GM10248 (cell line): ENCODE results near the gene CTRB1.

Experiments used
- CTCF ChIA-PET: fragments of 300-600 bp; sonication (Branson Sonifier 250); formaldehyde crosslinking; extraction: SDS; loops from one replicate; lab custom pipeline; 2021; ENCODE audit warnings: antibody characterized with exemption; lab: Yijun Ruan, JAX
- POLR2A ChIA-PET: fragments of 350-650 bp; sonication (Branson Sonifier 250); formaldehyde crosslinking; extraction: SDS; loops from one replicate; lab custom pipeline; 2020; ENCODE audit warnings: antibody characterized with exemption; lab: Yijun Ruan, JAX
- DNase-seq: peaks from one replicate; pipeline ENCODE4 v3.0.0; 2012; ENCODE audit errors: extremely low spot score
- TF ChIP-seq, protein P1 (sequence below): IDR thresholded peaks from 2 replicates; pipeline ENCODE4 v1.5.1; 2012; ENCODE audit warnings: mild to moderate bottlenecking, low read depth; ENCODE audit errors: extremely low read depth, missing control alignments, control extremely low read depth

CTRB1 gene

DNA sequence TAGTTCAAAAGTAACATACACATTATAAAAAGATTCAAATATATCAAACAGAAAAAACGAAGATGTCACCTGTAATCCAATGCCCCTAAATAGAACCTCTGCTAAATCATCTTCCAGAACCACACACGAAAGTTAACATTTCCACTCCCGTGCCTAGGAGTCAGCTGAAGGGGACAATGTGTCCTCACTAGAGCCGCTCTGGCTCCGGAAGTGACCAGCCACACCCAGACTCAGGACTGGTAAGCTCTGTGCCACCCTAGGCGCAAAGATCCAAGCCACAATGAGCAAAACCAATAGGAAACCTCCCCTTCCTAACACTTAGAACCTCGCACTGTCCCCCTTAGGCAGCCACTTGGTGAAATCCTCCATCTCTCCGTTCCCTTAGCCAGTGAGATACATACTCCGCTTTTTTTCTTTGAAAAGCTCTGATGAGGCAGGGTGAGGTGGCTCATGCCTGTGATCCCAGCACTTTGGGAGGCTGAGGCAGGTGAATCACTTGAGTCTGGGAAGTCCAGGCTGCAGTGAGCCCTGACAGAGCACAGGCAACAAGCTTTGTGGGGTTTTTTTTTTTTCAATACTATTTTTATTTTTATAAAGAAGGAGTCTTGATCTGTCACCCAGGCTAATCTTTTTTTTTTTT, 11.8 kb downstream of the CTRB1 start:
- TF ChIP-seq, protein P1, sequence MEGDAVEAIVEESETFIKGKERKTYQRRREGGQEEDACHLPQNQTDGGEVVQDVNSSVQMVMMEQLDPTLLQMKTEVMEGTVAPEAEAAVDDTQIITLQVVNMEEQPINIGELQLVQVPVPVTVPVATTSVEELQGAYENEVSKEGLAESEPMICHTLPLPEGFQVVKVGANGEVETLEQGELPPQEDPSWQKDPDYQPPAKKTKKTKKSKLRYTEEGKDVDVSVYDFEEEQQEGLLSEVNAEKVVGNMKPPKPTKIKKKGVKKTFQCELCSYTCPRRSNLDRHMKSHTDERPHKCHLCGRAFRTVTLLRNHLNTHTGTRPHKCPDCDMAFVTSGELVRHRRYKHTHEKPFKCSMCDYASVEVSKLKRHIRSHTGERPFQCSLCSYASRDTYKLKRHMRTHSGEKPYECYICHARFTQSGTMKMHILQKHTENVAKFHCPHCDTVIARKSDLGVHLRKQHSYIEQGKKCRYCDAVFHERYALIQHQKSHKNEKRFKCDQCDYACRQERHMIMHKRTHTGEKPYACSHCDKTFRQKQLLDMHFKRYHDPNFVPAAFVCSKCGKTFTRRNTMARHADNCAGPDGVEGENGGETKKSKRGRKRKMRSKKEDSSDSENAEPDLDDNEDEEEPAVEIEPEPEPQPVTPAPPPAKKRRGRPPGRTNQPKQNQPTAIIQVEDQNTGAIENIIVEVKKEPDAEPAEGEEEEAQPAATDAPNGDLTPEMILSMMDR, result no peak
- CTCF ChIA-PET, result interaction anchor here (1.2 to 1.7 kb wide), 2 partner anchors 31 to 162 kb away, joined by 3 to 6 read pairs; no protein-coding TSS in a partner anchor
- POLR2A ChIA-PET, result no interaction called here
- DNase-seq, result no peak

DNA sequence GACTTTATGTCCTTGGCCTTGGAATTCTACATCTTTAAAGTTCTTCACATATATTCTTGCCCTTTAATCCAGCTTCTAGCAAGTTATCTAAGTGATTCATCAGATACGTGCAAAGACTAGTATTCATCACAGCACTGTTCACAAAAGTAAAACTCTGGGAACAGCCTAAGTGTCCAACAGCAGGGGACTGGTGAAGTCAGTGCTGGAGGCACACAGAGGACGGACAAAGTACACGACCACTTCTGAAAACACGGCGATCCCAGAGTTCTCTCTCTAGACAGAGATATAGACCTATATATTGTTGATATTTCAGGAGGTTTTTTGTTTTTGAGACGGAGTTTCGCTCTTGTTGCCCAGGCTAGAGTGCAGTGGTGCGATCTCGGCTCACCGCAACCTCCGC, 12.8 kb downstream of the CTRB1 start:
- CTCF ChIA-PET, result interaction anchor here (1.7 to 4.2 kb wide), 2 partner anchors 32 to 155 kb away, joined by 6 to 61 read pairs; no protein-coding TSS in a partner anchor
- TF ChIP-seq, protein P1, result no peak
- no peak for DNase-seq
- POLR2A ChIA-PET, result no interaction called here

DNA sequence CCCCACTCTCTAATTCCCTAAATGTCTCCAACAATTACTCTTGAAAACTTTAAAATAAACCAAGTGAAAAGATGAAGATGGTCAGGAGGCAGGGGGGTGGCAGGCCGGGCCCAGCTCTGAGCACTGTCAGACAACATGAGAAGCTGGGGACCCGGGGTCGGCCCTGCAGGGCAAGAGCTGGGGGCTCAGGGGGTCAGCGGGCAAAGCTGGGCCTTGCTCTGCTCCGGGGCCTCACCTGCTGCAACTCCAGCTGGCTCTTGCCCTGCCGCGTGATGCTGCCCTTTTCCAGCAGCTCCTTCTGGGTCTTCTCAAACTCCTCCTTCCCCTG, 14.8 kb downstream of the CTRB1 start:
- TF ChIP-seq, protein P1, result no peak

DNA sequence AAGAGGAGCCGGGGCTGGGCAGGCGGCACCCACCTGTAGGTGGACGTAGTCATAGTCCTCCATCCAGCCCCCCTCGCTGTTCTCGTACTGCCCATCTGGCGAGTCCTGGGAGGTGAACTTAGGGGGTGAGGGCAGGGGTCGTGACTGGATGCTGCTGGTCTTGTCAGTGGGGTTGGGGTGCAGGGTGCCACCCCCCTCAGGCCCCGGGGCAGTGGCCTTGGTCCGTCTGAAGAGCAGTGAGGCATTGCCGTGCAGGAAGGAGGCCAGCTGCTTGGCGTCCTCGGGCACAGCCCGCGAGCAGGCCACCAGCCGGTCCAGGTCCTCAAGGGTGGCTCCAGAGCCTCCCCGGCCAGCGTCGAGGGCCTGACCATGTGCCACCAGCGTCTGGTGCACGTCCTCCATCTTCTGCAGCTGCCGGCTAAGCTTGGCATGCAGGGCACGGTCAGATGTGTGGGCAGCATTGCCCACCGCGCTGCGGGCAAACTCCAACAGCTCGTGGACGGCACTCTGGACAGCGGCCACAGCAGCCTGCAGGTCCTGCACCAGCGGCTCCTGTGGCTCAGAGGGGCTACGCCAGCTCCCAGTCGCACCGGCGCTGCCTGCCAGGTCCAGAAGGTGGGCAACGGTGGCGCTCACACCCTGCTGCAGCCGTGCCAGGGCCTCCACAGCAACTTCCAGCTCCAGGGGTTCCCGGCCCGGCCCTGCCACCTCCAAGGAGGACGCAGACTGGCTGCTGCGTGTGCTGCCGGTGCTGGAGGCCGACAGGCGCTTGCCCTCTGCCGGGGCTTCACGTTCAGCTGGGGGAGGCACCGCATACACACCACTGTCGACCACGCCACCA, 16.3 kb downstream of the CTRB1 start:
- TF ChIP-seq, protein P1, result no peak
- POLR2A ChIA-PET, result interaction anchor here (0.6 kb wide), 1 partner anchor 167 kb away, joined by 3 read pairs; no protein-coding TSS in a partner anchor
- DNase-seq, result no peak

More for the DNA sequence above, 14.8 kb downstream of the CTRB1 start:
- CTCF ChIA-PET, result interaction anchor here (0.7 to 5.3 kb wide), 59 partner anchors 8 to 547 kb away, joined by 3 to 62 read pairs (median 5); partner anchors contain the start of genes BCAR1, CTRB2, KARS1 and TERF2IP
- DNase-seq, result no peak
- POLR2A ChIA-PET, result no interaction called here

DNA sequence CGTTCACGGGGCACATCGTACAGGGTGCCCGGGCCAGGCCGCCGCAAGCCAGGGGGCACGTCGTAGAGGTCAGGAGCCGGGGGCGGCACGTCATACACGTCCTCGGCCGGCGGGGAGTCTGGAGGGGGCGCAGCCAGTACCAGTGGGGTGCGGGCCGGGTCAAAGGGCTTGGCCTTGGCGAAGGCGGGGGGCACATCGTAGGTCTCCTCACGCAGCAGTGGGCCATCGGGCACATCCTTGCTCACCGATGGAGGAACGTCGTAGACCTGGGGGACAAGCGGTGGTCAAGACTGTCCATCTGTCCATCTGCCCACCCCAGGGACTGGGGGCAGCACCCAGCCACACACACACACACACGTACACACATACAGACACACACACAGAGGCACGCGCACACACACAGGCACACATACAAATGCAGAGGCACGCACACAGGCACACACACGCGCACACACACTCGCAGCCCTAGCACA, 17.0 kb downstream of the CTRB1 start:
- ChIA-PET POLR2A (interaction anchor here (0.6 kb wide), 1 partner anchor 279 kb away, joined by 5 read pairs; no protein-coding TSS in a partner anchor), CTCF (interaction anchor here (0.9 to 5.3 kb wide), 14 partner anchors 12 to 230 kb away, joined by 3 to 62 read pairs (median 21); partner anchors contain the start of genes BCAR1 and CTRB2)
- DNase-seq, result no peak

More for the DNA sequence above, 16.3 kb downstream of the CTRB1 start:
- CTCF ChIA-PET, result interaction anchor here (1.0 to 5.3 kb wide), 30 partner anchors 13 to 538 kb away, joined by 3 to 62 read pairs (median 10); partner anchors contain the start of genes BCAR1, CTRB2, KARS1 and TERF2IP

DNA sequence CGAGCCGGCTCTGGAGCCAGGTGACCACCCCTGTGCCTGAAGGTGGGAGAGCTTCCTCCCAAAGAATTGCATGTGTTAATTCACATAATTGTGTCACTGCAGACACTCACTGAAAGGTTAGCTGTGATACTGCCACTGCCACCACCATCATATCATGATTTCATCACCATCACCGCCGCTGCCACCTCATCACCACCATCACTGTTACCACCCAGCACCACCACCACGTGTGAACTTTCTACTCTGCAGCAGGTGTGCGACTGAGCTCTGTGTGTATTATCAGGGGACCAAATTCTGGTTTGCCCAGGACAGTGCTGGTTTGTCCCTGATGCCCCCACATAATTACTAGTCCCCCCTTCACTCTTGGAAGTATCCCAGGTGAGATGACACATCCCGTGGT, 17.4 kb downstream of the CTRB1 start:
- ChIA-PET CTCF (interaction anchor here (0.9 to 5.3 kb wide), 10 partner anchors 8 to 229 kb away, joined by 3 to 62 read pairs (median 8); partner anchors contain the start of gene BCAR1), POLR2A (interaction anchor here (0.6 kb wide), 1 partner anchor 279 kb away, joined by 5 read pairs; no protein-coding TSS in a partner anchor)
- TF ChIP-seq, protein P1, result no peak
- DNase-seq, result no peak

More for the DNA sequence above, 17.0 kb downstream of the CTRB1 start:
- TF ChIP-seq, protein P1, result no peak
